CD4-positive, alpha-beta T cell treated with Interleukin-17A for 1 hour (primary cell): ENCODE results near the gene FAS.
A peak's percentile ranks its signal among the peaks of the same experiment; 100 is the strongest.

Experiments used
- DNase-seq: peaks from one replicate; pipeline ENCODE4 v3.0.0-alpha.2; 2020

Gene FAS

DNA sequence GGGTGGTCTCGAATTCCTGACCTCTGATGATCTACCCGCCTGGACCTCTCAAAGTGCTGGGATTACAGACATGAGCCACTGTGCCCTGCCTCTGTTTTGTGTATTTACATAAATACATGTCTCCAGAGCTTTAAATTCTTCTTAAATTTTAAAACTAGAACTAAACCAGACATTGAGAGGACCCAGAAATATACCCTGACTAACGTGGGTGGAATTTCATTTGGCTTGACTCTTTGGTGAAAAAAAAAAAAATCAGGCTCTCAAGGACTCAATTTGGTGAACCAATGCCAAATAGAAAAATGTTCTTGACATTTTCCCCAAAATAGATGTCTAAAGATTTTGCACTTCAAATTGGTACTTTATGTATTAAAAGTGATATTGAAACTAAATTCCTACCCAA, 16.6 kb upstream of the FAS start:
- DNase-seq: no peak

DNA sequence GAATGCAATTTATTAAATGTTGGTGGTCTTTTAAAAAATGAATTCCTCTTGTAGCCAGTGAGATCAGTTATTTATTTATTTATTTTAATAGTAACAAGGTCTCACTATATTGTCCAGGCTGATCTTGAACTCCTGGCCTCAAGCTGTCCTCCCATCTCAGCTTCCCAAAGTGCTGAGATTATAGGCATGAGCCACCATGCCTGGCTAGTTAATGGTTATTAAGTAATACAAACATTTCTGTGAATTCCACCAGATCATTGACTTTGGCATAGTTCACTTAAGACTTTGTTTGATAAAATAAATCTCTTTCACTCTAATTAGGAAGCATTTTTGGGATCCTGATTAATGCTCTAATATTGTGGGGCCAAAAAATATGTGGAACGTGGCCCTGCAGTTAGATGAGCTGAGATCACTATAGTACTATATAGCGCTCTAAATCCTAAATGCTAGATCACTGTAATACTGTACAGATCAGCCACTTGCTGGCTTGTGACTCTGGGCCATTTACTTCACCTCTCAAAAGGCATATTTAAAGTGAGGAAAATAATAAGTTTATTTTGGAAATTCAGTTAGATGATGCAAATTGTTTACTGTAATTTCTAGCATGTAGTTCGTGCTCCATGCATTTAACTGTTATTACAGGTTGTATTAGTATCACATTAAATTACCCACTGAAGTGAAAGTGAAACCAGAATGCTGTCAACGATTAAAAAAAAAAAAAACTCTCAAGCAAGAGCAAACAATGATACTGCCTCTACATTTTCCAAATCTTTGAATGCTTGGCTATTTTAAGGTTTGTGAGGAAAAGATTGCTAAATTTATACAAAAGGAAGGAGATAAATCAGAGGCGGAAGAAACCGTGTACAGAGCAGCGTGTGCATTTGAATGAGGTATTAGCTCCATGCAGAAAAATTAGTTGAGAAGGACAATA, 15.9 kb upstream of the FAS start:
- DNase-seq: peak; percentile 52

DNA sequence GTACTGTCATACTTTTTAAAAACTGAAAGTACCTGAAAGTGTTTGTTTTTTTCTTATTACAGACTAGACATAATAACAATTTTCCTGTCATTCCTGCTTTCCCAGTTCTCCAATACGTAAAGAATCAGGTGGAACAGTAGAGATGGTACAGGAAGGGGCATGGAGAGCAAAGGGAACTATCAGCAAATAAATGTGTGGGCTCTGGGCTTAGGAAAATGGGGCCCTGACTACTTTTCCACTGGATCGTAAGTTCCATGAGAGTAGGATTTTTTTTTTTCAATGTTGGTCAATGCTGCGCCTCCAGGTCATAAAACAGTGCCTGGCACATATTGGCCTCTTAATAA, 15.2 kb upstream of the FAS start:
- no peak for DNase-seq

DNA sequence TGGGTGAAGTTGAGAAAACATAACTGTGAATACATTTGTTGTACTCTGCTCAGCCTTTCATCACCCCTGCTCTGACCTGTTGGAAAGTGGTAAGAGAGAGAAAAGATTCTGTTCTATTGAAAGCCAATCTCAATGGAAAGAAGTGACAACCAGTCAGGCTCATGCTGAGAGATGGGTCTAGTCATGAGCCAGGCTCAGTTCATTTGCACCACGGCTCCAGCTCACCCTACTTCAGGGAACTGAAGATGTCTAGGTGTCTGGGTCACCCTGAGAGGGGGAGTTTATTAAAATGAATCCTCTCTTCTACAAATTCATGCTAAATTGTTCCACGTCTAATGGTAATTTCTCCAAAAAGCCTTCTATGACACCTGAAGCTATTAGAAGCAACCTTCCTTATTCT, 12.1 kb upstream of the FAS start:
- DNase-seq: no peak

DNA sequence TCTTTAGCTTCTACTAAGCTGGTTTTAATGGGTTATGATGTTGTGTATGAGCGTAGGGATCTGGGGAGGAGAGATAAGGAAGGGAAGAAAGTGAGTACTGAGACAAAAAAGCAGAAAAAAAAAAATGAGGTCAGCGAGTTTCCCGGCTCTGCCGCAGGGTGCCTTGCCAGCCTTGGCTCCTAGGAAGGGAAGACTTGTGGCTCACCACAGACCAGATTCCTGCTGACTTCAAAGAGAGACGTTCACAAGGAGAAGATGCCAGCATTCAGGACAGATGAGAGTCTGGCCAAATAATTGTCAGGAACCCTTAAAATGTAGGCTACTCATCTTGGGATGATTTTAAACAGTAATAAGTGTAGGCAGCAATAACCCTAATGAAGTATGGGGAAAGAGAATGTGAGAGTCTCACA, 11.4 kb upstream of the FAS start:
- DNase-seq: no peak

DNA sequence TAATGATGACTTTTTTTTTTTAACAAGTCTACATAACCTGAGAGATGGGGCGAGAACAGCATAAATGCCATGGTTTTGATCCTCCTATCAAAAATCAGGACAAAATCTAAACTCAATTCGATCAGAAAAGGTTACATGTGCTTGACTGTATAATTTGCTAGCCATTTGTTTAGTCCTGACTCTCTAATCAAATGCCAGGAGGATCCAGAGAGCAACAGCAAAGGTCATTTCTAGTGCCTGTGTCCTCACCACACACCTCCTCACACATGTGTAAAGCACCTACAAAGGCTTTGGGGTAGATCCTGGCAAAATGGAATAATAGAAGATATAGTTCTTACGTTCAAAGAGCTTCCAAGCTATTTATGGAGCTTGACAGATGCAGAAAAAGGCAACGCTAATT, 11.0 kb upstream of the FAS start:
- no peak for DNase-seq

DNA sequence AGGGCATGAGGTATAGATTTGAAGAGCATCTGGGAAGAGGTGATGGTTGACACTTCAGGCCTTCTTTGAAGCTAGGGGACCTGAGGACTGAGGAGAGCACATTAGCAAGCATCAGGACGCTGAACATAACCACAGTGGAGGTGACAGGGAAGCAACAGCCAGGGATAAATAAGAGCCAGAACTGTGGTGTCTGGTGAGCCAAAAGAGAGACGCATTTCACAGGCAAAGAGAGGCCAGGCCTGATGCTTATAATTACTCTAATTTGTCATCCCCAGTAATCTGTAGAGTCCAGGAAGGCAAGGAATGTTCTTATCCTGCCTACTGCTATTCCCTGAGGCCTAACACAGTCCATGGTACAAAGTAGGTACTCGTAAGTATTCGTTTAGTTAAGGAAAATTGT, 10.4 kb upstream of the FAS start:
- no peak for DNase-seq

DNA sequence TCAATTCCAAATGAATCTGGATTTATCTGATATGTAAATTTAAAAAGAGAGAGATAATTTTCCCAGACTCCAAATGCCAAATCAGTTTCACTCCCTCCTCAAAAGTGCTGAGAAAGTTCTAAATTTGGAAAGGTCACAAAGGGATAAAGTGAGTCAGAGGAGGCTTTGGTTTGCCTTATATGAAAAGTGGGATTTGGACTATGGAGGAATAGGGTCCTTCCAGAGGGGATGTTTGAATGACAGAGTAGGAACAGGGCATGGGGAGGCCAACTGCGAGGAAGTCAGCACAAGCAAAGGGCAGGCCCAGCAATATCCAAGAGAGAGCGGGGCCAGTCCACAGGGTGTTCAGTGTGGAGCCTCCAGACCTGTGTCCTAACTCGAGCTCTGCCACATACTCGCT, 9.8 kb upstream of the FAS start:
- no peak for DNase-seq

DNA sequence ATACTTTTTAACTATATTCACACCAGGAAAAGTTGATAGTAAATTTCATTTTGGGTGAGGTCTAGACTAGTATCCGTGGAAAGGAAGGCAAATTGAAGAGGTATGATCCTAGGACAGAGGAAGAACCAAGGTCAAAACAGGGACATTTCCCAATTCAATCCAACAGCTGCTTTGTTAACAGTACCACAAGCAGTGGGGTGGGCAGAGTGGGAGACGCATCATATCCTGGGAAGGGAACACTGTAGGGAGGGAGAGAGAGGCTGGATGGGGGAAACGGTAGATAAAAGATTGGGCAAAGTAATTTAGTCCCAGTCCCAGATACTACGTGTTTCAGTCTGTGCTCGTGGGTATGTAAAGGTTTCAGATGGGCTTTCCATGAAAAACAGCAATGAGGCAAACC, 9.2 kb upstream of the FAS start:
- DNase-seq: no peak

DNA sequence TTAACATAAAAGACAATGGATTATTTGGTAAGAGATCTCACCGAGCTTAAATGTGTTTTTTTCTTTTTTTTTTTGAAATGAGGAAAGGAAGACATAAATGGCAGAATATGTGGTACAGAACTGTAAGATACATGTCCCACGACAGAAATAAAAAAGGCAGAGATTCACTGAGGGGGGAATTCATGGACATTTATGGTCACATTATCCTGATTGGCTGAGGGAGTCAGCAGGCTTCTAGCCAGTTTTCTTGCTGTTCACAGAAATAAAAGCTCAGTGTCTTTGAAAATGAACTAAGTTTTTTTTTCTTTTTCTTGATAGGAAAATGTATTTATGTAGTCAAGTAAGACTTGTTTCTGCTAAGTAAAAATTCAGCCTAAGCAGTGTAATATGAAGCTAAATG, 8.2 kb upstream of the FAS start:
- no peak for DNase-seq

DNA sequence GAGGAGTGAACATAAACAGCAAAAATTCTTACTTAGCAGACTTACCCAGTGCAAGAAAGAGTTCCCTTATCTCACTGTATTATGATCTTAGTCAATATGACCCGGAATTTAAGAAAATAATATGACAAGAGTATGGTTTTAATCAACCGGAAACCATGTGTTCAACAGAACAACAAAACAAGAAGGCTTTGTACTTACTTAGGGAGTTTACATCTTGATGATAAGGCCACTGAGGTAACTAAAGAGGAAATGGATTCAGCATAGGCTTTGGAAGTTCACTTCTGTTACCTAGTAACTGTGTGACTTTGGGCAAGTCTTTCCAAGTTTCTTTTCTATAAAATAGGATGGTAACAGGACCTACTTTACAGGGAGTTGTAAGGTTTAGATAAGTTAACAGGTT, 7.4 kb upstream of the FAS start:
- peak; percentile 40 for DNase-seq

DNA sequence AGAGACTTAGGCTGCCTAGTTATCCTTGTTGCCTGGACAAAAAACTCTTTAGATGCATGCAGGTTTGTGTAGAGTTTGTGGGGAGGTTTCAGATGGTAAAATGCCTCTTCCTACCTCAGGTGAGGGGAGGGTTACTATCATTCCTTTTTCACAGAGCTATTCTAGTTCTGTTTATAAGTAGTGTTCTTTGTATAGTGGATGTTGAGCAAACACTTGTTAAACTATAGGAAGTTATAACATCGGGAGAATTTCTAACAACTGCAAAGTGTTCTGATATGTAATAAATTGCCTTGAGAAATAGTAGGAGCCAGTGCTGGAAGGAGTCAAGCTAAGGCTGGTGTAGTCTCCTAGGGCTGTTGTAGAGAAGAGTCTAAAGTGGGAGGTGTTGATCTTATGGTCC, 6.7 kb upstream of the FAS start:
- DNase-seq: no peak

DNA sequence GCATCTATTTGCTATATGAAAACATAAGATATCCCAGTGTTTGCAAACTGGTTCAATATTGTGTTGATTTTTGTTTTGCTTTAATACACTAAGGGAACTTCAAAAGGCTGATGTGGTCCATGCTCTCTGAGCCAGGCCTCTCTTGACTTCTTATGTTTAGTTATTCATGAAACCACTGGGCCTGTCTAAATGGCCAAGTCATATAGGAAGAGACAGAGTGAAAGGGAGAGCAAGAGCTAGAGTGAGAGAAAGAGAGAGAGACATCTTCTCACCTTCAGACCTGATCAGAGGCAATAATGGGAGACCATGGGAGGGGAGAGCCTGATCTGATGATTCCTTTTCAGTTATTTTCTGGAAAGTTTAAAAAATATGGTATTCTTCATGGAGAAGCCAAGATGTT, 6.1 kb upstream of the FAS start:
- no peak for DNase-seq

DNA sequence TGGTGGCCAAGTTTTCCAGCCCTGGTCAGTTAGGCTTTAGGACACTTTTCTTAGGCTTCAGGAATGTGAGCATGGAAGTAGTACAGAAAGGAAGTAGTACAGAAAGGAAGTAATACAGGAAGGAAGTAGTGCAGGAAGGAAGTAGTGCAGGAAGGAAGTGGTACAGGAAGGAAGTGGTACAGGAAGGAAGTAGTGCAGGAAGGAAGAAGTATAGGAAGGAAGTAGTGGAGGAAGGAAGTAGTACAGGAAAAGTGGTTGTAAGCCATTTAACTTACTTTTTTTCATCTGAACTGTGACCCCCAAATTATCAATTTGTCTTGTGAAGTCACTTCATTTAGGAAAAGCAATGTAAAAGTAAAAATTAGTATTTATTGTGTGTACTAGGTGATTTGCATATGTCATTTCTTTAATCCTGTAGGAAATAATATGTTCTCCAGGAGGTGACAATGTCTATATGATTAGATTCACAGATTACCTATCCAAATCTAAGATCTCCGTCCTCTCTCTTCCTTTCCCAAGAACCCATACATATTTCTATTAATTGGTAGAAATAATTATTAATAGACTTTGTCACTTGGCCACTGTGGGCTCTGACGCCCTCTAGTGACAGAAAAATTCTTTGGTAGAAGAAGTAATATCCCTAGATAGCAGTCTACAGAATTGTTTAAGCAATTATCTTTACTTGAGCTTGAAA, 3.9 kb upstream of the FAS start:
- peak; percentile 51 for DNase-seq

DNA sequence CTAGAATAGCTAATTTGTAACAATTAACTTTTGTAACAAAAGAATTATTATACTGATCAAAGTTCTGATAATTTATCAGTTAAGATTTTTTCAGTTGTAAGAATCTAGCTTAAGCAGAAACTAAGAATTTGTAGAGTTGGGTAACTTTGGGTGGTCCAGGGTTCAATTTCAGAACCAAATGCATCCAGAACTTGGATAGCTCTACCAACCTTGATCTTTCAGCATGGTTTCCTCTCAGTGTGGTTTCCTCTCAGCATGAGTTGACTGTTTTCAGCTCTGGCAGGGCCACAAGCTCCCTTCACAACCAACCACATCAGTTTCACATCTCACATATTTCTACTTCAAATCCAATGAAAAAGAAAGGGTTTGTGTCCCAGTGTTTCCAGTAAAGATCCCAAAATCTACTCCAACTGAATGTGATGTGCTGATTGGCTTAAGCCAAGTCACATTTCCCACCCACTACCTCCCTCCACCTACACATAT, 3.3 kb upstream of the FAS start:
- DNase-seq: peak; percentile 52

DNA sequence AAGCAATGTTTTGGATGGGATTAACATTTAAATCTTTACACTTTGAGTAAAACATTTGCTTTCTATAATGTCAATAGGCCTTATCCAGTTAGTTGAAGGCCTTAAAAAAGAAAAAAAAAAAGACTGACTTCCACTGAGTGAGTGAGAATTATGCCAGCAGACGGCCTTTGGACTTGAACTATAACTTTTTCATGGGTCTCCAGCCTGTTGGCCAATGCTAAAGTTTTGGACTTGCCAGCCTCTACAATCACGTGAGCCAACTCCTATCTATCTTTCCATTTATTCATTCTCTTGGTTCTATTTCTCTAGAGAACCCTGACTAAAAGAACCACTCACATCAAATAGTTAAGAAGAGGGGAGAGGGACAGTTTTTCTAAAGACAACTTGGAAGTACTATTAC, 2.8 kb upstream of the FAS start:
- DNase-seq: no peak

DNA sequence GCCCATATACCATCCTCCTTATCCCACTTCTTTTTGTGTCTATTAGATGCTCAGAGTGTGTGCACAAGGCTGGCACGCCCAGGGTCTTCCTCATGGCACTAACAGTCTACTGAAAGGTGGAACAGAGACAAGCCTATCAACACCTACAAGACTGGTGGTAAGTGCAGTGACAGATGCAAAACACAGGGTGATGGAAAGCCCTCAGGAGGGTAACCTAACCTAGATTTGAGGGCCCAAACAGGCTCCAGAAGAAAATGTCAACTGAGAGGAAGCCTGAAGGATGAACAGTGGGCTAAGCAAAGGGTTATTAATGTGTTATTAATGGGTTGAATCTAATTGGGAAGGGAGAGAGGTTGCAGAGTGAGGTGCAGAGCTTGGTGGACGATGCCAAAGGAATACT, 1.2 kb upstream of the FAS start:
- DNase-seq: no peak

DNA sequence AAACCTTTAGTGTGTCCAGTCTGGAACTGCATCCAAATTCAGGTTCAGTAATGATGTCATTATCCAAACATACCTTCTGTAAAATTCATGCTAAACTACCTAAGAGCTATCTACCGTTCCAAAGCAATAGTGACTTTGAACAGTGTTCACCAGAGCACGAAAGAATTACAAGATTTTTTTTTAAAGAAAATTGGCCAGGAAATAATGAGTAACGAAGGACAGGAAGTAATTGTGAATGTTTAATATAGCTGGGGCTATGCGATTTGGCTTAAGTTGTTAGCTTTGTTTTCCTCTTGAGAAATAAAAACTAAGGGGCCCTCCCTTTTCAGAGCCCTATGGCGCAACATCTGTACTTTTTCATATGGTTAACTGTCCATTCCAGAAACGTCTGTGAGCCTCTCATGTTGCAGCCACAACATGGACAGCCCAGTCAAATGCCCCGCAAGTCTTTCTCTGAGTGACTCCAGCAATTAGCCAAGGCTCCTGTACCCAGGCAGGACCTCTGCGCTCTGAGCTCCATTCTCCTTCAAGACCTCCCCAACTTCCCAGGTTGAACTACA, 694 bp upstream of the FAS start:
- DNase-seq: peak; percentile 48

DNA sequence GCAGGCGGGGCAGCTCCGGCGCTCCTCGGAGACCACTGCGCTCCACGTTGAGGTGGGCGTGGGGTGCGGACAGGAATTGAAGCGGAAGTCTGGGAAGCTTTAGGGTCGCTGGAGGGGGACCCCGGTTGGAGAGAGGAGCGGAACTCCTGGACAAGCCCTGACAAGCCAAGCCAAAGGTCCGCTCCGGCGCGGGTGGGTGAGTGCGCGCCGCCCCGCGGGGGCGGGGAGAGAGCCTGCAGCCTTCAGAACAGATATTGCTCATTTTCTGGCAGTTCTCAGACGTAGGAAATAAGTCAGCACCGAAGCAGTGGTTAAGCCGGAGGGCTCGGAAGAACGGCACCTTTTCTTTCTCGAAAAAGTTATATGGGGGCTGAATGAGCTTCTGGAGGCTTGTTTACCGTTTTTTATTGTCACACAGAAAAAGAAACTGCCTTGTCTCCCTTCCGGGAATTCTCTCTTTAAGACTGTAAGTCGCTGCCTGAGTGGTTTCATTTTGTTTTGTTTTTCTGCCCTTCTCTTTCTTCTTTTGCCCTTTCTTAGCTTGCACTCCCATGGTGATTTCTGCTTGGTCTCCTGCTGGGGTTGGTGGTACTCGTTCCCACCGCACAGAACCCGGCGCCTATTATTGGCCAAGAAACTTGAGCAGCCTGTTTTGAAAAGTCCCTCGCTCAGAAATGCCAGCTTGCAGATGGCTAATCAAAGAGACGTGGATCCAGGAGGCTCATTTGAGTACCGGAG, 732 bp downstream of the FAS start:
- peak; percentile 75 for DNase-seq

DNA sequence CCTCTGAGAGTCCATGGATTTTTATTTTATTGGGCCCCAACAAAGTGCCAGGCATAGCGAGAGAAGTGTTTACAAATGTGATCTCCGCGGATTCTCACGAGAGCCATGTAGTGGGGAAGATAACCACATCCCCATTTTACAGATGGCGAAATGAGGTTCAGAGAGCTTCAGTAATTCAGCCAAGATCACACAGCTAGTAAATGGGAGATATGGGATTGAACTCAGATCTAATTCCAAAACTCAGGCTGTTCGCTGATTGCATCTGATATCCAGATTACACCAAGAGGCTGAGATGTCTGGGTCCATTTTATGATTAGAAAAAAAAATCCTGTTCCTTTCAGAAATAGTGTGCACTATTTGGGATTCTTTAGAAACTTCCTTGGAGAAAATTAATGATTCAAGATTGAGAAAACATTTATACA, 1.3 kb downstream of the FAS start:
- DNase-seq: no peak

DNA sequence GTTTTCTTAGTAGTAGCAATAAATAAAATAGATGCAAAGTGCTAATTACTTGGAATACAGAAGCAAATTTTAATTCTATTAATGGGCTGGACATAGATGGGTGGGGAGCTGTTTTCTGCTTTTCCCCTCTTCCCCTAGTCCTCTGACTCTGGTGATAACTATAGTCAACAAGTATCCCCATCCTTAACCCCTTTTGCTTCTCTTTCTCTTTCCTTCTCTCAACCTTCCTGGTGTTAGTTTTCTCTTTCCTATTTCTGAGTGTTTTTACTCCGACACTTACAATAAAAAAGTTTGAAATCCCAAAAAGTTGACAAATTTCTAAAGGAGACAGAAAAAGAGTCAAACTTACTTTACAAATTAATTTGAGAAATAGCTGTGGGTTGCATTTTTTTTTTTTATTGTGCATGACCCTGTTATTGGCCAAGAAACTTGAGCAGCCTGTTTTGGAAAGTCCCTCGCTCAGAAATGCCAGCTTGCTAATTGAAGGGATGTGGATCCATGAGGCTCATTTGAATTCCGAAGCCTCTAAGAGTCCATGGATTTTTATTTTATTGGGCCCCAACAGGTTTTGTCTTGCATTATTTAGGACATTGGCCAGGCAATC, 2.4 kb downstream of the FAS start:
- DNase-seq: peak; percentile 62

DNA sequence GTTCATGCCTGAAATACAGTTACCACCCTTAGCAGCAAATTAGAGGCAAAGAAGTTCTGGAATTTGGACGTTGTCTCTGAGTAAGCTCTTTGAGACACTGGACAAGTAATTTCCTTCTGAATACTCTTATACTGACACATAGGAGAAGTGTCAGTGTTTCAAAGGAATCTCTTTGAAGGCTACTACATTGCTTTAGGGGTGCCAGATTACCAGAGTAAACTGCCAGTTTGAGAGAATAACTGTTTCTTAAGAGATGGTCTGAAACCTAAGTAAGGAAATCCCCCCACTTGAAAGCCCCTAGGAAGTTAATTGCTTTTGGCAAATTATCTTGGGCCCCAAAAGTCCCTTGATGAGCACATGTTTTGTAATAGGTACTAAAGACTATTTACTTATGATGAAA, 3.4 kb downstream of the FAS start:
- DNase-seq: peak; percentile 78
